ENCODE results near the gene ADK.
"Not testable (repeated sequence)": the region's sequence is repeated elsewhere in the genome, so short reads cannot be mapped to it uniquely, and the experiment has no call there.

The ADK gene

DNA sequence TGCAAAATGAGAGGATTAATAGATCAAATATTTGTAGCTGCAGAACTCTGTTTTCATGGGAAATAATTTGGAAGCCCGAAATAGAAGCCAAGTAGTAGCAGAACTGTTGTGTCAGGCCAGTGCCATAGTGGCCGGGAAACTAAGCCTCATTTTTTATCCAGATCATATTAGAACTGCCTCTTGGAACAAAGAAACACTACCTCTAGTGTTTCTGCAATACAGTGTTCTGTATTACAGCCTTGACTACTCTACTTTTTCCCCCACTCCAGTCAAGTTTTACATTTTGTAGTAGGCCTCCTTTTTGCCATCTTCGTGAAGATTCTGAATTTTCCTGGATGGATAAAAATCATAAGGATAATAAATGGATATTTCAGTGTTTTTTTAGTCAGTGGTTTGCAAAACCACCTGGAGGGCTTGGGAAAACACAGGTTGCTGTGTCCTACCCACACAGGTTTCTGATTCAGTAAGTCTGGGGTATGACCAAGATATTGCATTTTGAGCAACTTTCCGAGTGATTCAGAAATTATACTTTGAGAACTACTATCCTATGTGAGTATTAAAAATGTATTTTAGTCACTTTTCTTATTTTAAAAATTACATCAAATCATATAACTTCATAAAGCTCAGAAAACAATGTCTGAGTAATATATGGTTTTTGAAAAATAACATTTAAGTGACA, 349.1 kb downstream of the ADK start:
- no peak for DNase-seq

DNA sequence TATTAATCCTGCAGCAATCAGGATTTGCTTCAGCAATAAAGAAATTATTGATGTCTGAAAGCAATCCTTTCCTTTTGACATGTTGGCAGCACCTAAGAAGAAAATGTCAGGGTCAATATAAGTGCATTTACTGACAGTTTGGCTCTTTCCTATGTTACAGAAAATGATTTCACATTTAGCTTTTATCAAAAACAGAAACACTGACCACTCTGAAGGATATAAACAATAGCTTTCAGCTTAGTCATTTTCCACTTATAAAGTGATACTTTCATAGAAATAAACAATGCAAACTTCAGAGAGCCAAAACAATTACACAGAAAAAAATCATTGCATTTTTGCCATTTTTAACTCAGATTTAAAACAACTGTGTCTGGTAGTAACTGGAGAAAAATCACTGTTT, 349.8 kb downstream of the ADK start:
- DNase-seq = no peak

DNA sequence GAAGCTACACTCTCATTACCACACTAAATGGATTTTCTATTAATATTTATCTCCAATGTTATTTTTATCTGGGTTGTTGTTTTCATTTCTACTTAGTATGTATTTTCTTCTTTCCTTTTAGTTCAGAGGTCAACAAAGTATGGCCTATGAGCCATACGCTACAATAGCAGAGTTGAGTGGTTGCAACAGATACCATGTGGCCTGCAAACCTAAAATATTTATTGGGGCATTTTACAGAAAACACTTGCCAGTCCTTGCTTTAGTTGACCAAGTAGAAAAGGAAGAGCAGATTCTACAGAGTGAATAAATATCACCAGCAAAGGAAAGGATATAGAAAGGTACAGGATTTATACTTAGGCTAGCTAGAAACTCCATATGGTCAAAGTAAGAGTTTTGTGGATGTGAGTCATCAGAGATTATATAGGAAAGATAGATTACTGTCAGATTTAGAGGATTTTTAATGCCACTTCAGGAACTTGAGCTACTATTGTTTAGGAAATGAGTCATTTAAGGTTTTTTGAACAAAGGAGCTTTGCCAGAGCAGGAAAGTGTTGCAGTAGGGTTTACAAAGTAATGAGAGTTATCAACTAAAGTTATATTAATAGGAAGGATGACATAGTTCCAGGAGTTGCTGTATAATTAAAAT, 352.1 kb downstream of the ADK start:
- DNase-seq = no peak

DNA sequence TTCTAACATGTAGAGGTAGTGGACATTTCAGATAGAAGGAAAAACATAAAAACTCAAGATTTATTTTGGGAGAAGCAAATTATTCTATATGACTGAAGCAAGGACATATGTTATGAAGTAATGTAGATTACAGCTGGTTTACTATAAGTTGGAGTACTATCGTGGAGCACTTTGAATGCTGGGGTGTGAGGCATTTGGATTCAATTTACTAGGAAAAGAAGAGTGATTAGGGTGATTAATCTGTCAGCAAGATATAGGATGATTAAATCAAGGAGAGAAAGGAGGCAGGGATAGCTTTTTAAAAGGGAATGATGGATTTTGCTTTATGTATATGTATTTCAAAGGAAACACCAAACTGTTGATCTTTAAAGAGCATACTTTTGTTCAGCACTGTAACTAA, 356.9 kb downstream of the ADK start:
- no peak for DNase-seq

DNA sequence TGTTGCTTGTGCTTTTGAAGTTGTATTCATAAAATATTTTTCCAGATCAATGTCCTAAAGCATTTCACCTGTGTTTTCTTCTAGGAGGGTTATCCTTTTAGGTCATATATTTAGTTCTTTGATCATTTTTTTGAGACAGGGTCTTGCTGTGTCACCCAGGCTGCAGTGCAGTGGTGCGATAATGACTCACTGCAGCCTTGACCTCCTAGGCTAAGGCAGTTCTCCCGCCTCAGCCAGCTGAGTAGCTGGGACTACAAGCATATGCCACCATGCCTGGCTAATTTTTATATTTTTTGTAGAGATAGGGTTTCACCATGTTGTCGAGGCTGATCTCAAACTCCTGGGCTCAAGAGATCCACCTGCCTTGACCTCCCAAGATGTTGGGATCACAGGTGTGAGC, 359.6 kb downstream of the ADK start:
- no peak for DNase-seq

DNA sequence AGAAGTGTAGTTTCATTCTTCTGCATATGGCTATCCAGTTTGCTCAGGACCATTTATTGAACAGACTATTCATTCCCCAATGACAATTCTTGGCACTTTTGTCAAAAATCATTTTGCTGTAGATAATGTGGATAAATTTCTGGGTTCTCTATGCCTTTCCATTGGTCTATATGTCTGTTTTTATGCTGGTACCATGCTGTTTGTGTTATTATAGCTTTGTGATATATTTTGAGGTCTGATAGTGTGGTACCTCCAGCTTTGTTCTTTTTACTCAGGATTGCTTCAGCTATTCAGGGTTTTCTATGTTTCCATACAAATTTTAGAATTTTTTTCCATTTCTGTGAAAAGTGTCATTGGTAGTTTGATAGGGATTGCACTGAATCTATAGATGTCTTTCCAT, 360.0 kb downstream of the ADK start:
- no peak for DNase-seq

DNA sequence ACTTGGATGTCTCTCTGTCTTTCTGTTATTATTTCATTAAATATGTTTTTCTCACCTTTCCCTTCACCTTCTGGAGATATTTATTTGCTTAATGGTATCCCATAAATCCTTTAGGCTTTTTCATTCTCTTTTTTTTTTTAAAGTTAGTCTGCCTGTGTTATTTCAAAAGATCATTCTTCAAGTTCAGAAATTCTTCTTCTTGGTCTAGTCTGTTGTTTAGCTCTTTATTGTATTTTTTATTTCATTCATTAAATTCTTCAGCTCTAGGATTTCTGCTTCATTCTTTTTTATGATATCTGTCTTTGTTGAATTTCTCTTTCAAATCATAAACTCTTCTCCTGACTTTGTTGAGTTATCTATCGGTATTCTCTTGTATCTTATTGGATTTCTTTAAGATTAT, 363.3 kb downstream of the ADK start:
- no peak for DNase-seq

DNA sequence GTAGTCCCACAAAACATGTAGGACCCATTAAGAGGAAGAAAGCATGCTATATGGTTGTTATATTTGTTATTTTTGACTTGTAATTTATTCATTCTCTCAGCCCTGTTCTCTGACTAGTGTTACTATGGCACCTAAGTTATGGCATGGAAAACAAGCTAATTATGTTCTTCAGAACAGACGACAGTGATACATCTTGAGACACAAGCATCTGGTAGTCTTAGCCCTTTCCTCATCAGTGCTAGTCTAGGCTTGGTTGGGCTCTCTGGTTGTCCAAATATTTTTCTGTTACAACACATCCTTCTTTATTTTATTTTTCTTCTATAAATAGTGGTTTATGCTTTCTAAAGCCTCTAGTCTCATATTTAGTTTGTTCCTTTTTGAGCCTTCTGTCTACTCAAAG, 367.0 kb downstream of the ADK start:
- DNase-seq = no peak

DNA sequence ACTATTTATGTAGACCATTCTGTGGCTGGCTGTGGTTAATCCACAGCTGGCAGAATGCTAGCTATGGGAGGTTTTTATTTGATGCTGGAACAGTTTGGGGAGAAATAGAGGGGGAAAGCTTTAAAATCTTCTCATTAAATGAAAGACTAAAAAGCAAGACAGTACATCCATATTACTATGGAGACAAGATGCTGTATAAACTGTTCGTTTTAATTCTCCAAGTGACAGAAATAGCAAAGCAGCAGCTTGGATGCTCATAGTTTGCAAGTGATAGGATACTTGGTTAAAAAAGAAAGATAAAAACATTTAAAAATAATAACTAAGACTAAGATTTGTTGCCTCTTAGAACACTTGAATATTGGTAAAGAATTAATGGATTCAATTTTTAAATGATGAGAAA, 370.5 kb downstream of the ADK start:
- DNase-seq = no peak

DNA sequence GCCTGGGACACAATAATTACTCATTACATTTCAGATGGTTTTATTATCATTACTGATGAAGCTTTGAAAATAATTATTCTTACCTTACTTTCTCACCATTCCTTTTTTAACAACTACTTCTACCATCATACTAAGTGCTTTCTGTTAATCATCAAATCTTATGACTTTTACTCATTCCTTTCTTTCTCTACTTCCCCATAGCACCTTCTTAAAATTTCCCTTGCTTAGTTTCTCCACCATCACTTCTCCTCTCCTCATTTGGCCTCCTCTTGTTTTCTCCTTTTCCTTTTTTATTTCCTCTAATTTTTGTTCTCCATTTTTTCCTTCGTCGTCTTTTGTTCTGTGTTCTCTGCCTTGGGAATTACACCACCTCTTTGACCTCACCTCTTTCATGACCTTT, 372.2 kb downstream of the ADK start:
- no peak for DNase-seq

DNA sequence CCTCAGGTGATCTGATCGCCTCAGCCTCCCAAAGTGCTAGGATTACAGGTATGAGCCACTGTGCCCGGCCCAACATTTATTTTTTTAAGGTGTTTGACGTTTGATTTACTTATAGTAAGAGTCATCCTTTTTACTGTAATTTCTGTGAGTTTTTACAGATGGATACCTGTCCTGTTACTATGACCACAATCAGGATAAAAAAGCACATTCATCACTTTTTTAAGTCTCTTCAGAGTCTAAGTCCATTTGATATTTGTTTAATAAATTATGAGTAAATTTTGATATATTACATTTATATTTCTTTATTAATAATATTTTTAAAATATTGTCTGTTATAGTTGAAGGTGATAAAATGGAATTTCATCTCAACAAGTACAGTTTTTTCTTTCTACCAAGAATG, 374.9 kb downstream of the ADK start:
- no peak for DNase-seq

DNA sequence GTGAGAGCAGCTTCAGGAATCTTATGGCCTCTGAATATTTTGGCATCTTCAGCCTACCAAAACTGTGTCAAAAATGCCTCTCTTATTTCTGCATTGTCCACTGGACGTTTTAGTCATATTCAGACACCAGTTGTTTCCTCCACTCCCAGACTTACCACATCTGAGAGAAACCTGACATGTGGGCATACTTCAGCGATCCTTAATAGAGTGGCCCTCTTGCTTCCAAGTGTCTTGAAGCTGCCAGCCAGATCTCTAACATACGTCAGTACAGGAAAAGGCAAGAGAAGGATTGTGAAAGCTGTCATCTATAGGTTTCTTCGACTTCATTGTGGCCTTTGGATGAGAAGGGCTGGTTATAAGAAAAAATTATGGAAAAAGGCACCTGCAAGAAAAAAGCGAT, 376.6 kb downstream of the ADK start:
- not testable (repeated sequence) for DNase-seq

DNA sequence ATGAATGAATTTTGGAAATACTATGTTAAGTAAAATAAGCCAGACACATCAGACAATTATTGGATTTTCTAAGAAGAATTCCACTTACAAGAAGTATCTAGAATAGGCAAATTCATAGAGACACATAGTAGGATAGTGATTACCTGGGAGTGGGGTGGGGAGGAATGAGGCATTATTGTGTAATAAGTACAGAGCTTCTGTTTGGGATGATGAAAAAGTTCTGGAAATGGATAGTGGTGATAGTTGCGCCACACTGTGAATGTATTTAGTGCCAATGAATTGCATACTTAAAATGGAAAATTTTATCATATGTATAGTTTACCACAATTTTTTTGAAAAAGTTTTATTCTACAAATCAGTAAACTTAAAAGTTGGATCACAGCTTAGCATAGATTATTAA, 378.2 kb downstream of the ADK start:
- DNase-seq = no peak

DNA sequence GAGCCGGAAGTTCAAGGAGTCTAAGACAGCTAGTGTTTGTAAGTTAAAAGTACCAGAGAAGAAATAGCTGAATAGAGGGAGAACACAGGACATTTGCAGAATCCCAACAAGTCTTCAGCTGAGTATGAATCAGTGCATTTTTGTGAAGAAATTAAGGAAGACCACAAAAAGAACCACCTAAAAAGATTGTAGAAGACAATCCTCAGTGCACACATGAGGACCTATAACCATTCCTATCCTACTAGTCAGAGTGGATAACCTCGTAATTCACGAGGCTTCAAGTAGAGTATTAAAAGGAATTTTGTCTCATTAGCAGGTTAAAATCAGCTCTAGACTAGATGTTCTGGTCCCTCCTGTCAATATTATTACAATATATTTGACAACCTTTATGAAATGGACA, 380.0 kb downstream of the ADK start:
- DNase-seq = no peak

DNA sequence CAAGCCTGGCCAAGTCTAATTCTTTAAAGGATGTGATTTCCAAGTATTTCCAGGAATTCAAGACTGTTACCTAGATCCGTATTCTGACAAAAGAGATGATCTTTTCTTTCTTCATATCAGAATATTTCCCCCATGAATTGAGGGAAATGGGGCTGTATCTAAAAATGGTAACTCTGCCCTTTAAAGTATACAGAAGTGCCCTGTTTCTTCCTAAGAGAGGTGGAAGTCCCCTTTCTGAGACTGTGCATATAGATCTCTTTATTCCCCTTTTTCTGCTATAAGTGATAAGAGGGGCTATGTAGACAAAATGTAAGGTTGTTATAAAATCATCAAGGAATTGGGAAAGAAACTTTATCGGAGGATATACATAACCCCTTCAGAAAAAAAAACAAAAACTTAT, 388.3 kb downstream of the ADK start:
- no peak for DNase-seq

DNA sequence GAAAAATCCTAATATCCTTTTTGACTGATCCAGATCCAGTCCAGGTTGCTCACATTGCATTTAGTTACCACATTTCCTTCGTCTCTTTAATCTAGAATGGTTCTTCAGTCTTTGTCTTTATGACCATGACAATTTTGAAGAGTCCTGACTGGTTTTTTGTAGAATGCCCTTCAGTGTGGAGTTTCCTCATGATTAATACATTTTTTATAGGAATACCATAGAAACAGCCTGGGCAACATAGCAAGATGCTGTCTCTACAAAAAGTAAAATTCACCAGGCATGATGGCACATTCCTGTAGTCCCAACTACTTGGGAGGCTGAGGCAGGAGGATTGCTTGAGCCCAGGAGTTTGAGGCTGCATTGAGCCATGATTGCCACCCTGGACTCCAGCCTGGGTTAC, 390.4 kb downstream of the ADK start:
- no peak for DNase-seq

DNA sequence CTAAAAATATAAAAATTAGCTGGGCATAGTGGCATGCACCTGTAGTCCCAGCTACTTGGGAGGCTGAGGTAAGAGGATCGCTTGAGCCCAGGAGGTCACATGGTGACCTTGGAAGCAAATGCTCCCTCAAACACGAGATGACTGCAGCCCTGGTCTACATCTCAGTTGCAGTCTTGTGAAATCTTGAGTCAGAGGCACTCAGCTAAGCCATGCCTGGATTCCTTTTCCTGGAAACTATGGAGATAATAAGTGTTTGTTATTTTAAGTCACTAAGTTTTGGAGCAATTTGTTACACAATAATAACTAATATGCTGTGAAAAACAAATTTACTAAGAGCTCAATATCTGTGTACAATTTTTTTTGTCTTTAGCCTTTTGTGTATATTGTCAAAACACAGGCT, 391.1 kb downstream of the ADK start:
- DNase-seq = no peak

DNA sequence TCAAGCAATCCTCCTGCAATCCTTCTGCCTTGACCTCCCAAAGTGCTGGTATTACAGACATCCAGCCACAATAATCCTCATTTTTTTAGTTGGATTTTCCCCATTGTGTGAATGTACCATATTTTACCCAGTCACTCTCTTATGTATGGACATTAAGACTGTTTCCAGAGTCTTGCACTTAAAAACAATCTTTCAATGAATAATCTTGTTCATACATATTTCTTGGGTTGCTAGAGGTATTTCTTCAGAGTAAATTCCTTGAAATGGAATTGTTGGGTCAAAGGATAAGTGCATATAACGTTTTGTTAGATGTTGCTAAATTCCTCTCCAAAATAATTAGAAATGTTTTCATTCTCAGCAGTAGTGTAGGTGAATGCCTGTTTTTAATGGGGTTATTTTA, 392.3 kb downstream of the ADK start:
- no peak for DNase-seq

DNA sequence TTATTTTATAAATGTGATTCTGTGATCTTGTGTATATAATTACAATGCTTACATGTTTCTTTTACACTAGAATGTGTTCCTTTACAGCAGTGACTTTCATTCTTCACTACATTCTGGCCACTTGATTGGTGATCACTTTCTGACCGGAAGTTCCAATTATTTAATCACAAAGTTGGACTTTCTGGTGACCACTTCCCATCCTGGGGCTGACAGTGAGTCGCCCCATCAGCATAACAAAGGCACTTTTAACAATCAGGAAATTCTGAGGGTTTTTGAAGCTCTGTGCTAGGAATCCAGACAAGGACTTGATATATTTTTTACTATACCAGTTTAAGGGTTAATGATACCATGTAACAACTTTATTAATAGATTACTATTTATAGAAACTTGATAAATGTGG, 393.1 kb downstream of the ADK start:
- DNase-seq = no peak

DNA sequence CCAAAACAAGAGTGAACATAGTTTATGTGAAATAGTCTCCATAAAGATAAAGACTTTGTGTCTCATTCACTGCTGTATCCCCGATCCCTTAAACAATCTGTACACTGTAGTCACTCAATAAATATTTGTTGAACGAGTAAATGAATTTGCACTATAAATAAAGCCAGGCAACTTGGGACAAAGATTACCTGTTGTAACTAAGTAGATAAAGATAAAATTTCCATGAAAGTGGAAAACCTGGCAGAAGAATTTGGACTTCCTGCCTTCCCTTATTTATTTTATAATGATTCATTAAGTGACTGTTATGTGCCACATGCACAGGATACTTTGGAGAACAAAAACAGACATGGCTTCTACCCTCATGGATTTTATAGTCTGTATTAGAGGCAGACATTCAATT, 397.7 kb downstream of the ADK start:
- no peak for DNase-seq

DNA sequence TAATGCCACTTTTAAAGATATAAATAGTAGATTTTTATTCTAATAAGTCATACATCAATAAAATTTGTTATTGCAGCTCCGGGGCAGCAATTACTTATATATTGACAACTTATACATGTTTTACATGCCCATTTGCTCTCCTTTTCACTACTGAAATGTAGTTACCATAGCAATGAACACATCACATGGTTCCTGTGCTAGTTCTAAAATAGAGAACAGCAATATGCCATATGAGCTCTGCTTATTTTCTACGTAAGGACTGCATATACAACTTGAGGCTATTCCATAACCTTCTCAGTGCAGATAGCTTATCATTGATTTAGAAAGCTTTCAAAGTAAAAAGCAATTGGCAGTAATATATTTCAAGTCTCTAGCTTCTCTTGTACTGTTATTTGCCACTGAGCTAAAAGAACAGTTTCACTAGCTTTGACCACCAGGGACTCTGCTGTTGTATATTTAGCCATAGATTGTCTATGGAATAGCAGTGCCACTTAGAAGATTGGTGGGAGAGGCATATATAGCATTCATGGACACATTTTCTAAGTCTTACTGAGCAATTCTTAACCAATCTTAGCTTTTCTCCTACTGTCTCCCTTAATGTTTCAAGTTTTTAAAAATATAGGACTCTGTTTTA, 405.2 kb downstream of the ADK start:
- no peak for DNase-seq

DNA sequence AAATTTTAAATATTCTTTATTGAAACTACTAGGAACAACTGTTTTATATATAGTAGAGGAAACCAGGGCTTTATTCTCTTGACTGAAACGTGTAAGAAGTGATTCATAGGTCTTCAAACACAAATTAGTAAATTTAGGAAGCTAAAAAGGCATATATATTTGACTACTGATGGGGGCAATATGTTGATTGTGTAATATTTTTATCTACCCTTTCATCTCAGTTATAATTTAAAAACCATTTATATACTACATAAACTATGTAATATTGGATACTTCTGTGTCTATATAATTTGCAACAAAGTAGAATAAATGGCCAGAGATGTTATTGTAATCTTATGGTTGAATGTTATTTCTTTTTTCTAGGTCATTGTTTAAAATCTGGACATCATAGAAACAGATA, 406.1 kb downstream of the ADK start:
- no peak for DNase-seq

DNA sequence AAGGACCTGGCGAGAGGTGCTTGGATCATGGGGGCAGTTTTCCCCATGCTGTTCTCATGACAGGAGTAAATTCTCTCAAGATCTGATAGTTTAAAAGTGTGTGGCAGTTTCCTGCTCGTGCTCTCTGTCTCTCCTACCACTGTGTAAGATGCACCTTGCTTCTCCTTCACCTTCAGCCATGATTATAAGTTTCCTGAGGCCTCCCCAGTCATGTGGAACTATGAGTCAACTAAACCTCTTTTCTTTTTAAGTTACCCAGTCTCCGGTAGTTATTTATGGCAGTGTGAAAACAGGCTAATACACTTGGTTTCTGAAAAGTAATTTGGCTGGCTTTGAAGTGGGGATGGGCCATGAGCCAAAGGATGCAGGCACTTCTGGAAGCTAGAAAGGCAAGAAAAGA, 407.4 kb downstream of the ADK start:
- no peak for DNase-seq

DNA sequence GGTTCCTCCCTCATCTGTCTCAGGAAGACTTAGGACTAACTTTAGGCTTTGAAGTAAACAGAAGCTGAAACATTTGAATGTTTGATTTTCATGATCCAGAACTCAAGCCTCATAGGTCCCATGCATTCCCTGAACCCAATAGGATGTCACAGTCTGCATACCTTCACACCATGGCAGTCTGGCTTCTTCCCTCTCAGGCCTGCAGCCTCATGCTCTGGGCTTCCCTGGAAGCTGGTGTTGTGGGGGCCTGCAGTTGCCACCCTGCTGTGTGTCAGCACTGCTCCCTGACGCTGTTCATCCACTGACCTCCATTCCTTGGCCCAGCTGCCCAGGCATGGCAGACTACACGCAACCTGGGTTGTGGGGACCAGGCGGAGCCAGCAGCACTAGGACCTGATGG, 407.9 kb downstream of the ADK start:
- DNase-seq = no peak

DNA sequence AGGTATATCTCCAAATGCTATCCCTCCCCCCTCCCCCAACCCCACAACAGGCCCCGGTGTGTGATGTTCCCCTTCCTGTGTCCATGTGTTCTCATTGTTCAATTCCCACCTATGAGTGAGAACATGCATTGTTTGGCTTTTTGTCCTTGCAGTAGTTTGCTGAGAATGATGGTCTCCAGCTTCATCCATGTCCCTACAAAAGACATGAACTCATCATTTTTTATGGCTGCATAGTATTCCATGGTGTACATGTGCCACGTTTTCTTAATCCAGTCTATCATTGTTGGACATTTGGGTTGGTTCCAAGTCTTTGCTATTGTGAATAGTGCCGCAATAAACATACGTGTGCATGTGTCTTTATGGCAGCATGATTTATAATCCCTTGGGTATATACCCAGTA, 417.9 kb downstream of the ADK start:
- not testable (repeated sequence) for DNase-seq
